Measurements from ENCODE around the gene H2BK1.
A peak's percentile ranks its signal among the peaks of the same experiment; 100 is the strongest.

H2BK1 gene

DNA sequence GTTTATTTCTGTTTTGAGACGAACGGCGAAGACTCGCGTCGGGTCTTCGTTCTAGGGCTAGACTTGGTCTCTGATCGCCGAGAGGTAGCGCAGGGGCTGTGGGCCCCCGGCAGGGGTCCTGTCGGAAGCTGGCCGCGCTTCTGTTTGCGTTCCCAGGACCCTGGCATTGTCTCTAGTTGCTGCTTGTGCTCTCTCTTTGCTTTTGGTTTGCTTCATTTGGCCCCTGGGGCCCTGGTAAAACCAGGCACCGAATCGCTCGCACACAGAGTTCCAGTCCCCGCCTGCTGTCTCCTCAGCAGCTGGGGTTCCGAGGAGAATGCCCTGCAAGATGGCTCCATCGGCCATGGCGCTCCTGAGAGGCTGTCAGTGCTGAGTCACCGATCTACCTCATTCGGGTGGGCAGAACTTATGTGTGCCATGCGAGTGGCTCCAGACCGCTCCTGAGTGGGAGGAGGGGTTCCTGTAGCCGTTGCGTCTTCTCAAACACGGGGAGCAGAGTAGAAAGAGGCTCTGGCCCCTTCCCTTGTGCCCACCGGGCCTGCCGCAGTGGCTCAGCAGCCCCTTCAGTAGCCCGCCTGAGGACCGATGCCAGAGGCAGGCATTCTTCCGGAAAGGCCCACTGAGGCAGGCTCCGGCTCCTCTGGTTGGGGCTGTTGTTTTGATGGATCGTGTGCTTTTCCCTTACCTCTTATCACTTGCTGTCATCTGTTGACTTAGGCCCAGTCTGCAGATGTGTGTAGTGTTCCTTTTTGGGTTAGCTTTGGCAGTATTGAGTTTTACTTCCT, 22.8 kb upstream of the H2BK1 start:
- DNase-seq (ENCODE audit: low spot score), result peak; percentile 63

DNA sequence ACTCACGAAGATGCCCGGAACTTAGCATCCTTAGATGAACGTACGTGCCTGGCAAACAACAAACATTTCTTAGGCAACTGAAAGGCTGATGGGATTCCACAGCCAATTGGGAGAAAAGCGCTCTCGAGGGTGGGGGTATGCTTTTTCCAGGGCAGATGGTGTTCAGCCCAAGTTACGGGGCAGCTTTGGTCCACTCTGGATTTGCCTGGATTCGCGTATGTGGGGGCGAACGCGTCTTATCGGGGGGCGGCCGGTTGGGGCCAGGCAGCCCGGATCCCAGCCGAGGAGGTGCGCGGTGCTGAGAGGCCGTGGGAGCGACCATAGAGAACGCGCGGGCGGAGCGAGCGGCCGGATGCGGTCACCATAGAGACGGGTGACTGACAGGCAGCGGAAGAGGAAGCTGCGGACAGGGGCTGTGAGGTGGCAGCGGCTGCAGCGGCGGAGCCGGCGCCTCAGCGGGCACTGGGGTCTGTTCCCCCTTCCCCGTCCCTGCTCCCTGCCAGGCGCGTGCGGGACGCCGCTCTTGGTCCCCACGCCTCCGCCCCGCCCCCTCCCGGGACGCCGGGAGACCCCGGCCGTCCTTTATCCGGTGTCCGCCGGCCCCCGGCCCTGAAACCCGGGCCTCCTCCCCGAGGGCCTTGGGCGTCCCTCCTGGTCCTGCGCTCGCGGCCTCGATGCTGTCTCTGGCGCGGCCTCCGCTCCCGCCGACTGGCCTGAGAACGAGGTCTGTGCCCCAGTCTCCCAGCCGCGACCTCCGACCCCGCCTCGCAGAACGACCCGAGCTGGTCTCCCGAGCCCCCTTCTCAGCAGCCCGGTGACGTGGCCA, 22.0 kb upstream of the H2BK1 start, which contains the start of gene CHPF2:
Gene CHPF2, plus strand, starts transcription at position 393 of the 826 bp plus-strand sequence. CDS start 1,529 bp downstream, outside the sequence.
- peak; percentile 99 for DNase-seq (ENCODE audit: low spot score)

DNA sequence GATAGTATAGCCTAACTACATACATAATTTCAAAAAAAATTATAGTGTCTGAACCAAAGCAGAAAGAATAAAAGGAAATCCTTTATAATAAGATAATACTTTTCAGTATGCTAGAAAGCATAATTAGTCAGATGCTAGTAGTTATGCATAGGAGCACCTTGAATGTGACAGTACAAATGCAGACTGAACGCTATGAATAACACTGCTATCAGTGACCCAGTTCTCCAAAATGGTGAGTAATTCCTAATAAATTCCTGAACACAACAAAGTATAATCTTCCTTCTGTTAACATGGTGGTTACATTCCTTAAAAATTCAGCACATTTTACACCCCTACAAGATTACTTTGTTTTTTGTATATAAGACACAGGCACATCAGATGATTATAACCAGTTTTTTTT, 20.8 kb upstream of the H2BK1 start:
- DNase-seq (ENCODE audit: low spot score), result no peak

DNA sequence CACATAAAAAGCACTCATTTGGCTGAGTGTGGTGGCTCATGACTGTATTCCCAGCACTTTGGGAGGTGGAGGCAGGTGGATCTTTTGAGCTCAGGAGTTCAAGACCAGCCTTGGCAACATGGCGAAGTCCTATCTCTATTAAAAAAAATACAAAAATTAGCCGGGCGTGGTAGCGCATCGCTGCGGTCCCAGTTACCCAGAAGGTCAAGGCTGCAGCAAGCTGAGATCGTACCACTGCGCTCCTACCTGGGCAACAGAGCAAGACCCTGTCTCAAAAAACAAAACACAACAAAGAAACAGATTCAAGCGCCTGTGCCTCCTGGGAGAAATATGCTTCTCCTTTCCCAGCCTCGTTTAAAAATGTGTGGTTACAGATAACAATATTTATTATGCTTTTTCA, 19.0 kb upstream of the H2BK1 start:
- DNase-seq (ENCODE audit: low spot score), result no peak

DNA sequence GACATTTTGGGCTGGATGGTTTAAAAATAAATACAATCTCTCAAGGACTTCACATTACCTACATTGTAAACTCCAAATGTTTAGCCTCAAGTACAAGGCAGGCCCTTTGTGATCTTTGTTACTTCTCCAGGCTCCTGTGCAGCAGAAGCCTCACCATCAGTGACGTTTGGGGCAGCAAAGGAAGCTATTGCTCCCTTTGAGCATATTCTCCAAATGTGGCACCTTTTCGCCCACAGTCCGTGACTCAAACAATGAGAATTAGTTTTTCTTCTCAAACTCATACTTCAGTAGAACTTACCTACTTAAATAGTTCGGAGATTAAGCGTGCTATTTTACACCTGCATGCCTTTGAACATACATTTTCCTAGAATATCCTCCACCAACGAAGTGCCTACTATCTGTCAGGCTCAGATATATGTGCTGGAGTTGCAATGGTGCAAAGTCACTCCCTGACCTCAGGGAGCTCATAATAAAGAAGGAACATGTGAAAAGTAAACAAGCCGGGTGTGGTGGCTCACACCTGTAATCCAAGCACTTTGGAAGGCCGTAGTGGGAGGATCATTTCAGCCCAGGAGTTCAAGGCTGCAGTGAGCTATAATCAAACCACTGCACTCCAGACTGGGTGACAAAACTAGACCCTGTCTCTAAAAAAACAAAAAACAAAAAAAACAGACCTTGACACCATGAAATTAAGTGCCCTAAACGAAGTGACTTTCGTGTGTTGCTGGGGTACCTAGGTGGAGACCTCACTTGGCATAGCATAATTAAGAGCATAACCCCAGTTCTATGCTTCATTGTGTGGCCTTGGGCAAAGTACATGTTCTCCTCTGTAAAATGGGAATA, 18.0 kb upstream of the H2BK1 start:
- no peak for DNase-seq (ENCODE audit: low spot score)

DNA sequence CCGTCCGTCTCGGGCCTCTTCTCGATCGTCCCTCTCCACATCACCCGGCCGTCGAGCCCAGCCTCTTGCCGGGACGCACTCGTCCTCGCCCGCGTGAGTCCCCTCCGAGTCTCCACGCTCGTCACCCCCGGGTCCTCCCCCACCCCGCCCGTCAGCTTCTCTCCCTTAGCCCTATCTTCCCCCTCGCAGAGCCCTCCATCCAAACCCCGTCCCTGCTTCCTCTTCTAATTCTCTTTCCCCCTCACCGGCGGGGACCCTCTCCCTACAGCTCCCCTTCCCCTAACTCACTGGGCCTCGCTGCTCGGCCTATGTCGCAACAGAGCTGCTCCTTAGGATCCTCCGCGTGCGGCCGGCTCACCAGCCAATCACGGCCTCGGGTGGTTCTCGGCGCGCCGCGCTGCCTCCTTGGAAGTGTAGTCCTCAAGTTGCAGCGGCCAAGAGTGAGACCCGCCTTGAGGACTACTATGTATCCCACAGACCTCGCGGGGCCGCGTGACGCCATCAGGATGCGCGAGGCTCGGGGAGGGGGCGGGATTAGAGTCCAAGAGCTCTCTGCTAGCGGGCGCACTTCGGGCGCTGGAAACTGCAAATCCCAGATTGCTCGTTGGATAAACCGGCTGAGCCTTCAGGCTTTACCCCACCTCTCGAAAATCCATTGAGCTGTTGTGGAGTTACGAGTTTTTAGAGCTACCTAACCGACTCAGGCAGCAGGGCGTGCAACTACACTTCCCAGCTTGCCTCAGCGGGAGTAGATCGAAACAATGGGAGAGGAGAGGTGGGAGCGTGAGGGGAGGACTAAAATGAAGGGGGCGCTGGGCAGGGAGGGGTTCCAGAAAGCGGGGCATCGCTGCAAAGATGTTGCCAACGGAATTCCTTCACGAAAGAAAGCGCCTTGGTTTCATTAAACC, 16.8 kb upstream of the H2BK1 start, which contains the start of gene ABCF2:
Gene ABCF2, minus strand, starts transcription at position 331 of the 908 bp plus-strand sequence. CDS start 747 bp downstream, outside the sequence.
- DNase-seq (ENCODE audit: low spot score), result peak; percentile 99

DNA sequence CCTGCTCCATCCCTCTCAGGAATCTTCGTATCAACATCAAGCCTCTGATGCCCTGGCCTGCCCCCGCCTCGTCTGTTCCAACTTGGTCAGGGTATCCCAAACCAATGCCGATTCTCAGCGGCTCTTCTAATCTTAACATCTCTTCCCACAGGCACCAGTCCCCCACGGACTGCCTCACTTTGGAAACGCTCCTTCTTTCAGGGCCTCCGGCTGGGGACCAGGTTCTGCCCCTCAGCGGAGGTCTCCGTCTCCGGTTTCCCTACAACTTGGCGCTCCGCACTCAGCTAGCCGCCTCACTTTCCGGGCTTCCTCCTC, 16.2 kb upstream of the H2BK1 start:
- no peak for DNase-seq (ENCODE audit: low spot score)

DNA sequence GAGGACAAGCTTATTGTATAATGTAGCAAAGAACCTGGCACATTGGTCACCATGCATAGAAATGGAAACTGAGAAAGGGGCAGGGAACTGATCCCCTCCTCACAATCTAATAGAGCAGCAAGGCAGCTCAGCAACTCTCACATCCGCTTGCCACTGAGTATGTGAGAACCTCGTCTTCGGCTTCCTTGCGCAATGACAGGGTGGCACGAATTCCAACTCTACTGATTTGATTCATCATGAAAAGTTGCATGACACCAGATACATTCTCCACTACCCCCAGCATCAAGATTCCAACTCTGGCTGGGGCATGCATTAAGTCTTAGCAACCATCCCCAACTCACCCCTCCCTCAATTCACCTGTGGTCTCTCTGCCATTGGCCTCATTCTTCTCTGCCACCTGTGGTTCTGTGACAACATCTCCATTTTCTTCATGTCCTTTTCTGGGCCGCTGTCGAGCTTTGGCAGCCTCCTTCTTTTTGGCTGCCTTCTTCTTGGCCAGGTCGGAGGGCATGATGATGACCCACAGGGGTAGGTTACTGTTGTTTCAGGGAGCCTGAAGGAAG, 15.7 kb upstream of the H2BK1 start:
- DNase-seq (ENCODE audit: low spot score), result no peak

DNA sequence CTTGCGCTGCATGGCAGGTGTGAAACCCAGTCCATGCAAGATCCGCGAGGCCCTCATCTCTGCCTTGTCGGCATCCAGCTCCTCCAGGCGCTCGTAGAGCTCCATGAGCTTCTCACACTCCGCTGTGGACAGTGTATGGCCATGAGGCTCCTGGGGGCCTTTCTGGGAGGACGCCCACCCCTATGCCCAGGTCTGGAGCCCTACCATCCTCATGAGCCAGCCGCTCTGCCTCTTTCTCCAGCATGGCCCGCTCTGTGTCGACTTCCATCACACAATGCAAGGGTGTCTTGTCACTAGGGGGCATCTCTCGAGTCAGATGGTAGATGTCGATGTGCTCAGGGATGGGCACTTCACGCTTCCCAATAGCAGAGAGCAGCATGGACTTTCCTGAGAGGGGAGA, 13.4 kb upstream of the H2BK1 start:
- no peak for DNase-seq (ENCODE audit: low spot score)

DNA sequence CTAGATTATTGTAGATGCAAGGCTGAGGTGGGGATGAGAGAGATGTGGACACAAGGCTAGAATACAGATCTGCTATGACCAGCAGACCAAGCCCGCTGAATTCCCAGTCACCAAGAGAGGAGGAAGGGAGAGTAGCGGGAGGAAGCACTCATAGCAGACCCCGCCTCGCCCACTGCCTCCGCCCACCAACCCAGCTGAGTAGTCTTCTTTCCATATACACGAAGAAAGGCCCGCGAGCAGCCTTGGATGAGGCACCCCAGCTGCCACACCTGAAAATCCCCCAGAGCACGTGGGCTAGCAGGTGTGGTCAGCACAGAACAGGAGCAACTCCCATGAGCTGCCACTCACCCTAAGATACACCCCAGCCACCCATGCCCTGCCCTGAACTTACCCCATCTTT, 7.9 kb upstream of the H2BK1 start:
- no peak for DNase-seq (ENCODE audit: low spot score)

DNA sequence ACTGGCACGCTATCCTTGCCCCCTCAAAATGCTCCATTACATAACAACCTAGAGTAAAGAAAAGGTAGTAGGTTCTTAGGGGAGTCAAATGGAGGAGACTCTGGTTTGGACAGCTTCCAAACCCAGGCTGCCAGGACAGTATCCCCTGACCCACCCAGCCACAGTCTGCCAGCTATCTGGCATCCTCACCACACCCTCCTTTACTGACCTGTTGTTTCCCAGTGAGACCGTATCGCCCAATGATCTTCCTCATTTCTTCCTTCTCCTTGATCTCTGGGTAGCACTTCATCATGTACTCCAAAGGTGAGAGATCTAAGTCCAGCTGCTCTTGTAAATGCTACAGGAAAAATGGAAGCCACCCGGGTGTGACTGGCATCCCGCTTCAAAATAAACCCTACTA, 5.1 kb upstream of the H2BK1 start:
- DNase-seq (ENCODE audit: low spot score), result no peak

DNA sequence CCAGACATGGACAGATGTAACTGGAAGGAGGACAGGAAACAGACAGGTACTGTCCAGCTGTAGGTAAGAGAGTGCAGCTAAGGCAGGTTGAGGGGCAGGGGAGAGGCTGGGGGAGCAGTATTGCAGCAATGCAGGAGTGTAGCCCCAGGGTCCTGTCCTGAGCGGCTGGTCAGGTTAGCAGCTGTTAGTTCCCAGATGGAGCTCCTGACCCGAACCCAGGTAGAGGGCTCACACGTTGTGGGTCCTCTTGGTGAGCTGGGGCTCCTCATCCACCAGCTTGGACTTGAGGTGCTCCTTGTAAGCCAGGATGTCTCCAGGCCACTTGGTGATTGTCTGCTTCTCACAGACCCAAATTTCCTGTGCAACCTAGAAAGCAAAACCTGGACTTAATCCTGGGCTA, 3.5 kb upstream of the H2BK1 start:
- DNase-seq (ENCODE audit: low spot score), result no peak

DNA sequence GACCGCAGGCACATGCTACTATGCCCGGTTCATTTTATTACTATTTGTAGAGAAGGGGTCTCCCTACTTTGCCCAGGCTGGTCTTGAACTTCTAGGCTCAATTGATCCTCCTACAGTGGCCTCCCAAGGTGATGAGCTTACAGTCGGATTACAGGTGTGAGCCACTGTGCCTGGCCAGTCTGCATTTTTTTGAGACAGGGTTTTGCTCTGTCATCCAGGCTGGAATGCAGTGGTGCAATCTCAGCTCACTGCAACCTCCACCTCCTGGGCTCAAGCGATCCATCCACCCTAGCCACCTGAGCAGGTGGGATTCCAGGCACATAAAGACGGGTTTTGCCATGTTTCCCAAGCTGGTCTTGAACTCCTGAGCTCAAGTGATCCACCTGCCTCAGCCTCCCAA, 2.3 kb upstream of the H2BK1 start:
- DNase-seq (ENCODE audit: low spot score), result no peak

DNA sequence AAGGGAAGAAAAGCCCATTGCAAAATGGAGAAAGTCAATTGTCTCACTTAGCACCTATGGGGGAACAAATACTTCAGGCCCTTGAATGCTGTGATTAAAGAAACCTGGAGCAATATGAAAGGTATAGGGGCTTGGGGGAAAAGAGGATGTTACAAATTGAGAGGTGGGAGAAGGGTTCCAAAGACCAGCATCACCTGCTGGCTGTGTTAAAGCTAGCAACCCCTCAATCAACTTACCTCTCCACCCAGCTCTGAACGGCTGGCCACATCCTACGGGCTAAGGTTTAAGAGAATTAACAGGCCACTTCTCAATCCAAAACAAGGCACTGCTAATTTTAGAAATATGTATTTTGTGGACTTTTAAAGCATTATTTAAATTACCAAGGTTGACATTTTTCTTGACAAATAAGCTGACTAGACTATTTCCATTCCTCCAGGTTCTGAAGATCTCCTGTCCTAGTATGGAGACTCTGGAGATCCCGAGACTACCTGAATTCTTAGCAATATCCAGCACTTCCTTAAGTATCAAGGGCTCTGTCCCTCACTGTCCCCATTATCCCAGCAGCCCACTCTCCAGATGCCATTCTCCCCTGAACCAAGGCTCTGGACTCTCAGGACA, 976 bp upstream of the H2BK1 start:
- no peak for DNase-seq (ENCODE audit: low spot score)

DNA sequence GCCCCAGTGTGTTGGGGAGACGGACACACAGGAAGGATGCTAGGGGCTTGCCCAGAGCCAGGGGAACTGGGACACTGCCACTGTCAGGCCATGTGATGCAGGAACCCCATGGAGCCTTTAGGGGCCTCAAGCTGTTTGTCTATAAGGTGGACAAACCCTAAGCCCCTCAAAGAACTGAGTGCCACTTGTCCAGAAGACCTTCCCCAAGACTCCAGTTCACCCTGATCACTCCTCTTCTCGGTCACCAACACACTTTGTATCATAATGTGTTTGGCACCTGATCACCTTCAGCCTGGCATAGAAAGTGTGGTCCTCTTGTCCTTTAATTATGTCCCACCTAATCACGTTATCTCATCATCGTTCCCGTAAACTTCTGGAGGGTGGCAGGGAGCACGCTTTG, 700 bp downstream of the H2BK1 start:
- no peak for DNase-seq (ENCODE audit: low spot score)

DNA sequence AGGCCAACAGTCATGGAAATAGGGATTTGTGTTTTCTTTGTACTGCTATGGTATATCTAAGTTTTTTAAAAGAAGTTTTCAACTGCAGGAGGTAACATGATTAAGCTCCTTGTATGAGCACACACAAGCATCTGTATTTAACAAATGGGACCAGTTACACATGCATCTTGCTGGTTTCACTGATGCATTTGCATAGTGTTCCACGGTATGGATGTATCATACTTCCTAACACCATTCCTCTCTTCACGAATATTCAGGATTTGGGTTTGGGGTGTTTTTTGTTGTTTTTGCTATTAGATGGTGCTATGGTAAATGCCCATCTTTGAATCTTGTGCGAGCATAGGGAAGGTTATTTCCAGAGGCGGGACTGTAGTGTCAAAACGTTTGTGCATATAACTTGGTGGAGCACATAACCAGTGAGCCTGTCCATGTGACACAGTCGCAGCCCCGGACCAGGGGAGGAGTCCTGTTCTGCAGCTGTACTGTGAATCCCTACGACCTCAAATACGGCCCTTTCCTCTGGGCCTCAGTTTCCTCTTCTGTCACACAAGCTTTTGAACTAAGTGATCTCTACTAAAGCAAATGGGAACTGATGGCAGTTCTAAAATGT, 1.9 kb downstream of the H2BK1 start:
- no peak for DNase-seq (ENCODE audit: low spot score)

DNA sequence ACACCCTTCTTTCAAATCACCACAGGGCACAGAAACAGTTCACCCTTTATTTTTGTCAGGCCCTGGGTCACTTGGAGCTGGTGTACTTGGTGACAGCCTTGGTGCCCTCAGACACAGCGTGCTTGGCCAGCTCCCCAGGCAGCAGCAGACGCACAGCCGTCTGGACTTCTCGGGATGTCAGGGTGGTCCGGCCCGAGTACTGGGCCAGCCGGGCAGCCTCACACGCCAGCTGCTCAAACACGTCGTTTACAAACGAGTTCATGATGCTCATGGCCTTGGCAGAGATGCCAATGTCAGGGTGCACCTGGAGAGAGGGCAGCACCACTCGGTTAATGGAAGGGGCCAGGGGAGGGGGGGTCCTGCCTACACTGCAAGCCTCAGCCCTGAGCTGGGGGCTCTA, 2.5 kb downstream of the H2BK1 start:
- no peak for DNase-seq (ENCODE audit: low spot score)

DNA sequence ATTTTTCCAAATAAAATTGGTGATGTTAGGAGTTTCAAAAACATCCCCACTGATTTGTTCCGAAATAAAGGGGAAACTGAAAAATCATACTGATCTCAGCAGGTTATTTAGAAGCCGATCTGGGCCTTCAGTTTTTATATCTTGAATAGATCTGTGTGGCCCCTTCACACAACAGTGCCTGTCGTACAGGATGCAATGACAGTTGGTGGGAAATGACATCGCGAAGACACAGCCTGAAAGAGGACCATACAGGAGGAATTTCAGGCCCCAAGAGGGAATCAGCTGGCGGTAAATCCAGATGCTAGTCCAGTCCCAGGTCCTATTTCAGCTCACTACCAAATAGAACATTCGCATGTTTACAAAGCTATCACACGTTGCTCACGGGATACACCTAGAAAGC, 3.0 kb downstream of the H2BK1 start:
- no peak for DNase-seq (ENCODE audit: low spot score)

DNA sequence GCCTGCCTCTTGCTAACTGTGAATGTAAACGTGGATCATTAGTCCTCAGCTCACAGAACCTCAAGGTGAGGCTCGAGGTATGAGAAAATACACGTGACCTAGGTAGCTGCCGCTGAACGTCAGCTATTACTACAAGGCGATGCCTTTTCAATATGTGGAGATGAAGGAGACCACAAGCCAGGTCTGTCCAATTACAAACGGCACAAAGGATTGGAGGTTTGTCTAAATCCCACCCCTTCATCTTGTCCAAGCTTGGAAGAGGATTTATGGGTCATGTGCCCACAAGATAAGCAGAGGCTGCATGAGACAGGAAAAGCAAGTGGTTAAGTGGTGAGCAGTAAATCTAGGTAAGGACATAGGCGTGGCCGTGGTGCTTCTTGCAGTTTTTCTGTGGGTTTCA, 3.4 kb downstream of the H2BK1 start:
- DNase-seq (ENCODE audit: low spot score), result no peak

DNA sequence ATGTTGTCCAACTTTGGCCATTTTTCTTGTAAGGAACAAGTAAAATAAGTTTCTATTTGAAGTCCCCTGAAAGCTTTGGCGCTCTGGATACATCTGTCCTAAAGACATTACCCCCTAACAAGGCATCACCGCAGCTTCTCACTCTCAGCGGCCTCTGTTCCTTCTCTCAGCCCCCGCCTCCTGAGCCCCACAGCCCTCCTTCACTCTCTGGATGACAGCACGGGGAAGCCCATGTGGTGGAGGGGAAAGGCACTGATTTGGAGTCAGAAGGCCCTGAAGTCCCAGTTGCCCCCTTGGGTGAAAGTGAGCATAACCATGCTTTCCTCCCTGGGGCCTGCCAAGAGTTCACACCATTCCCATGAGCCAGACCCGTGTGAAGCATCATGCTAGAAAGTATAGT, 4.6 kb downstream of the H2BK1 start:
- peak; percentile 14 for DNase-seq (ENCODE audit: low spot score)

Data from HuH-7 (cell line).